Panc1 (cell line): ENCODE data around the gene KIF12. TPM values are rescaled to one million over a fixed set of nuclear protein-coding genes. Genes with fewer than 3 reads are reported as not detected.

Experiments
- ATAC-seq: fragments of 200-7000 bp; cut with Tn5 transposase; 2 replicates; pipeline ENCODE4 v1.9.1; 2020; ENCODE audit warnings: mild to moderate bottlenecking, moderate library complexity
- BruUV-seq: library from RNA; stranded (reverse); fragments of 400-500 nt; replicated peaks from 2 replicates; lab custom pipeline; 2021; lab: Mats Ljungman, UMichigan
- CTCF ChIA-PET: fragments of 300-600 bp; sonication (Branson Sonifier 250); formaldehyde crosslinking; loops from one replicate; lab custom pipeline; 2022; ENCODE audit warnings: antibody characterized with exemption; lab: Charles Lee
- POLR2A ChIA-PET: fragments of 300-600 bp; sonication (Branson Sonifier 250); formaldehyde crosslinking; loops from one replicate; lab custom pipeline; 2022; ENCODE audit warnings: antibody characterized with exemption; lab: Charles Lee
- DNase-seq: peaks from one replicate; pipeline ENCODE4 v3.0.0-alpha.2; 2010; ENCODE audit warnings: low read depth, low spot score
- H3K27ac ChIP-seq: 2 replicates; pipeline ENCODE4 v1.5.1; 2011; ENCODE audit warnings: mild to moderate bottlenecking, low read length, inconsistent platforms
- H3K27me3 ChIP-seq: fragments of 200-500 bp; sonication (Bioruptor generic); 2 replicates; pipeline ENCODE4 v1.6.0; 2014; ENCODE audit warnings: low read length, inconsistent platforms; ENCODE audit not compliant: control insufficient read depth, insufficient read depth
- H3K36me3 ChIP-seq: fragments of 200-500 bp; sonication (Bioruptor generic); 2 replicates; pipeline ENCODE4 v1.5.1; 2014; ENCODE audit warnings: inconsistent platforms, mild to moderate bottlenecking, low read length, moderate library complexity; ENCODE audit not compliant: control insufficient read depth, insufficient read depth
- H3K4me1 ChIP-seq: 2 replicates; pipeline ENCODE4 v1.5.1; 2011; ENCODE audit warnings: inconsistent platforms, mild to moderate bottlenecking, low read length, moderate library complexity; ENCODE audit not compliant: control insufficient read depth, insufficient read depth
- H3K4me3 ChIP-seq, 2 experiments: 2 replicates each; pipeline ENCODE4 v1.5.1; 2011 to 2012; ENCODE audit warnings: low read depth in 2 of 2, low read length in 2 of 2, mild to moderate bottlenecking in 2 of 2, inconsistent platforms in 1 of 2, moderate library complexity in 1 of 2
- H3K9me3 ChIP-seq: fragments of 200-500 bp; sonication (Bioruptor generic); 2 replicates; pipeline ENCODE4 v1.5.1; 2014; ENCODE audit warnings: low read depth, mild to moderate bottlenecking, inconsistent platforms, low read length, moderate library complexity; ENCODE audit not compliant: control insufficient read depth, insufficient read depth
- CTCF ChIP-seq: fragments of 450-650 bp; IDR thresholded peaks from 2 replicates; pipeline ENCODE4 v1.5.1; 2017; ENCODE audit warnings: mild to moderate bottlenecking
- POLR2AphosphoS5 ChIP-seq: IDR thresholded peaks from 2 replicates; pipeline ENCODE4 v1.6.1; 2012; ENCODE audit warnings: mild to moderate bottlenecking, low read depth, low read length, moderate library complexity
- SIN3A ChIP-seq: IDR thresholded peaks from 2 replicates; pipeline ENCODE4 v1.6.1; 2012; ENCODE audit warnings: low read depth, mild to moderate bottlenecking, low read length, moderate library complexity, borderline replicate concordance; ENCODE audit not compliant: insufficient read depth
- TCF7L2 ChIP-seq: IDR thresholded peaks from 2 replicates; pipeline ENCODE4 v1.6.1; 2011; ENCODE audit warnings: mild to moderate bottlenecking, low read depth, low read length, inconsistent platforms
- in situ Hi-C: cut with HindIII; loops from 2 replicates; pipeline ENCODE4 v1.10.0; 2016; ENCODE audit warnings: low sequenced_read_pairs, low pct_unique_long_range_greater_than_20kb
- intact Hi-C: fragments of 100-400 bp; cut with micrococcal nuclease; formaldehyde crosslinking; loops from one replicate; pipeline ENCODE4 v1.10.0; 2022; ENCODE audit not compliant: unreplicated experiment
- total RNA-seq: library from RNA; stranded (reverse); gene quantifications from one replicate; pipeline ENCODE4 v1.2.1, GENCODE V29; 2021; ENCODE audit not compliant: unreplicated experiment
- TF ChIP-seq, protein P1 (sequence below), 2 experiments: IDR thresholded peaks; 2 replicates each; pipeline ENCODE4 v1.6.1; 2011 to 2012; ENCODE audit warnings: low read depth in 2 of 2, control low read depth in 1 of 2, low read length in 1 of 2, mild to moderate bottlenecking in 1 of 2, moderate library complexity in 1 of 2; ENCODE audit not compliant: insufficient read depth in 1 of 2

The KIF12 gene
- total RNA-seq, 1 experiment from 2014 or later: 0.87 TPM

- ATAC-seq: no peak
- TF ChIP-seq TCF7L2 (no peak), CTCF (no peak), SIN3A (no peak), POLR2AphosphoS5 (no peak)
- TF ChIP-seq, protein P1, sequence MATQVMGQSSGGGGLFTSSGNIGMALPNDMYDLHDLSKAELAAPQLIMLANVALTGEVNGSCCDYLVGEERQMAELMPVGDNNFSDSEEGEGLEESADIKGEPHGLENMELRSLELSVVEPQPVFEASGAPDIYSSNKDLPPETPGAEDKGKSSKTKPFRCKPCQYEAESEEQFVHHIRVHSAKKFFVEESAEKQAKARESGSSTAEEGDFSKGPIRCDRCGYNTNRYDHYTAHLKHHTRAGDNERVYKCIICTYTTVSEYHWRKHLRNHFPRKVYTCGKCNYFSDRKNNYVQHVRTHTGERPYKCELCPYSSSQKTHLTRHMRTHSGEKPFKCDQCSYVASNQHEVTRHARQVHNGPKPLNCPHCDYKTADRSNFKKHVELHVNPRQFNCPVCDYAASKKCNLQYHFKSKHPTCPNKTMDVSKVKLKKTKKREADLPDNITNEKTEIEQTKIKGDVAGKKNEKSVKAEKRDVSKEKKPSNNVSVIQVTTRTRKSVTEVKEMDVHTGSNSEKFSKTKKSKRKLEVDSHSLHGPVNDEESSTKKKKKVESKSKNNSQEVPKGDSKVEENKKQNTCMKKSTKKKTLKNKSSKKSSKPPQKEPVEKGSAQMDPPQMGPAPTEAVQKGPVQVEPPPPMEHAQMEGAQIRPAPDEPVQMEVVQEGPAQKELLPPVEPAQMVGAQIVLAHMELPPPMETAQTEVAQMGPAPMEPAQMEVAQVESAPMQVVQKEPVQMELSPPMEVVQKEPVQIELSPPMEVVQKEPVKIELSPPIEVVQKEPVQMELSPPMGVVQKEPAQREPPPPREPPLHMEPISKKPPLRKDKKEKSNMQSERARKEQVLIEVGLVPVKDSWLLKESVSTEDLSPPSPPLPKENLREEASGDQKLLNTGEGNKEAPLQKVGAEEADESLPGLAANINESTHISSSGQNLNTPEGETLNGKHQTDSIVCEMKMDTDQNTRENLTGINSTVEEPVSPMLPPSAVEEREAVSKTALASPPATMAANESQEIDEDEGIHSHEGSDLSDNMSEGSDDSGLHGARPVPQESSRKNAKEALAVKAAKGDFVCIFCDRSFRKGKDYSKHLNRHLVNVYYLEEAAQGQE (IDR thresholded peaks at IDR 0.05; ENCODE audit: insufficient read depth in 1 of 2, low read depth in 2 of 2, low read length in 1 of 2): no peak
- BruUV-seq: no TSS peak
- in situ Hi-C loops (no loop called here), intact Hi-C loops (no loop called here)
- Histone ChIP-seq H3K27ac (no peak overlapping the region), H3K4me3 (no peak overlapping the region), H3K9me3 (no peaks in the 10 kb centered on the region), H3K4me1 (no peaks in the 10 kb centered on the region), H3K36me3 (no peaks in the 10 kb centered on the region), H3K27me3 (no peaks in the 10 kb centered on the region)
- ChIA-PET POLR2A (no interaction called here), CTCF (no interaction called here)
- no peak for DNase-seq
Observed at GRCh38 chr9:114139071-114139470, 40.0 kb upstream of the KIF12 start.

GRCh38 chr9:114138552-114138971, 39.5 kb upstream of the KIF12 start:
- BruUV-seq: no TSS peak
- DNase-seq: no peak
- CTCF ChIA-PET: no interaction called here
- ATAC-seq: no peak
- no peaks in the 10 kb centered on the region for H3K36me3 ChIP-seq
- POLR2A ChIA-PET: no interaction called here
- no peaks in the 10 kb centered on the region for H3K4me1 ChIP-seq
- TF ChIP-seq POLR2AphosphoS5 (no peak), SIN3A (no peak), TCF7L2 (no peak), CTCF (no peak)
- TF ChIP-seq, protein P1 (IDR thresholded peaks at IDR 0.05; ENCODE audit: insufficient read depth in 1 of 2, low read depth in 2 of 2, low read length in 1 of 2): no peak
- no peak overlapping the region for H3K27ac ChIP-seq
- no peaks in the 10 kb centered on the region for H3K27me3 ChIP-seq
- H3K4me3 ChIP-seq: no peak overlapping the region
- H3K9me3 ChIP-seq: no peaks in the 10 kb centered on the region
- in situ Hi-C loops (no loop called here), intact Hi-C loops (no loop called here)
